ENCODE data around the gene RBPJL. TPM values are rescaled to one million over a fixed set of nuclear protein-coding genes. Genes with fewer than 3 reads are reported as not detected.

Gene RBPJL
- total and polyA plus RNA-seq, 2 of the 13 experiments (the other 11 are each of a cell fraction or from before 2014, with no cell fraction given), result not detected

DNA sequence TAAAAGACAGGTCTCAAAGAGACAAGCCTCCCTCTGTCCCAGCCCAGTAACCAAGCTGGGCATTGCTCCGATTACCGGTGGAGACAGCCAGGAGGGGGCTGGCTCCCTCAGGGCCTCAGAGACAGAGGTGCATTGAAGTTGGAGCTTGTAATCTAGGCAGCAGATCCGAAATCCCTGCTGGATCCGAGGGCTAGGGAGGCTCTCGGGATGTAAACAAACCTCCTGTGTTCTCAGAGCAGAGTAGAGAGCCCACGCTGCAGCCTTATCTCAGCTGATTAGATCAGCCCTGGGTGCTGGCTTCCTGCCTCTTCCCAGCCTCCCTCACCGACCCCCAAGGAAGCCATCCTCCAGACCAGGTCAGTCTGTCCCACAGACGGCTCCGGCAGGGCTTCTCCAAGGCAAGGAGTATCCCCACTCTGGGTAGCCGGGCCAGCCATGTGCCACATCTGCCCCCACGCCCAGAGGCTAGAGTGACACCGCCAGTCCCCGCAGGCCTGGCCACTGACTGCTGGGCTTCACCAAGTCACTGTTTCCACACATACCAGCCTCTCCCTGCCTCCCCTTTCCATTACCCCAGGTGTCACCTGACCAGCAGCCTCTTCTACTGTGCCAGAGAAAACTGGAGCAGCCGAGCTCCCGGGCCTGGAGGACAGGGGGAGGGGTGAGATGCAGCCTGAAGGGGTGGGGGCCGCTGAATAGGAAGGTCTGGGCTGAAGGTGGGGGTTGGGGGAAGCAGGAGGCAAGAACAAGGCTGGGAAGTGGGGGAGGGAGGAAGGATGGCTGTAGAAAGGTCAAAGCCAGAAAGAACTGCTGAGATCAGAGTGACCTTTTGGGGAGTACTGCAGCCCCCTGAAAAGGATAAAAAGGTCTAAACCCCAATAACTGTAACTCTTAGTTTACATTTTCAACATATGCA, 35.6 kb downstream of the RBPJL start (continued):
- TF ChIP-seq CREBL2 (CRISPR knock-in tag; IDR thresholded peaks at IDR 0.05; ENCODE audit: borderline replicate concordance) (no peak), NFE2L2 (IDR thresholded peaks at IDR 0.05; ENCODE audit: low read length) (no peak), ASH2L (IDR thresholded peaks at IDR 0.05; ENCODE audit: insufficient read length, low read depth, low read length) (peak; percentile 2), ZNF883 (CRISPR knock-in tag; IDR thresholded peaks at IDR 0.05; ENCODE audit: not compliant biosample characterization) (peak; percentile 67), ZNF572 (CRISPR knock-in tag; IDR thresholded peaks at IDR 0.05) (no peak), PLRG1 (conservative IDR thresholded peaks at IDR 0.05) (no peak), SAFB2 (CRISPR knock-in tag; IDR thresholded peaks at IDR 0.05; ENCODE audit: borderline replicate concordance, low read depth) (no peak; the same call in 1 of the 2 replicates), LRRFIP1 (CRISPR knock-in tag; conservative IDR thresholded peaks at IDR 0.05) (no peak), SRSF4 (IDR thresholded peaks at IDR 0.05; ENCODE audit: low read depth, low read length, poor library complexity, severe bottlenecking) (no peak), ATM (IDR thresholded peaks at IDR 0.05; ENCODE audit: borderline replicate concordance) (no peak), ZNF383 (CRISPR knock-in tag; IDR thresholded peaks at IDR 0.05; ENCODE audit: borderline replicate concordance) (no peak), DPF2 (CRISPR knock-in tag; IDR thresholded peaks at IDR 0.05; ENCODE audit: borderline replicate concordance, low read depth) (peak; percentile 31), GATA4 (IDR thresholded peaks at IDR 0.05; ENCODE audit: borderline replicate concordance, low read depth) (peak; percentile 84; the same call in 1 of the 2 replicates), RBM39 (IDR thresholded peaks at IDR 0.05; ENCODE audit: low read depth, low read length, poor library complexity, severe bottlenecking) (peak; percentile 87), SIX4 (CRISPR knock-in tag; IDR thresholded peaks at IDR 0.05) (peak; percentile 13; the same call in 1 of the 2 replicates)
- TF ChIP-seq, protein P1, sequence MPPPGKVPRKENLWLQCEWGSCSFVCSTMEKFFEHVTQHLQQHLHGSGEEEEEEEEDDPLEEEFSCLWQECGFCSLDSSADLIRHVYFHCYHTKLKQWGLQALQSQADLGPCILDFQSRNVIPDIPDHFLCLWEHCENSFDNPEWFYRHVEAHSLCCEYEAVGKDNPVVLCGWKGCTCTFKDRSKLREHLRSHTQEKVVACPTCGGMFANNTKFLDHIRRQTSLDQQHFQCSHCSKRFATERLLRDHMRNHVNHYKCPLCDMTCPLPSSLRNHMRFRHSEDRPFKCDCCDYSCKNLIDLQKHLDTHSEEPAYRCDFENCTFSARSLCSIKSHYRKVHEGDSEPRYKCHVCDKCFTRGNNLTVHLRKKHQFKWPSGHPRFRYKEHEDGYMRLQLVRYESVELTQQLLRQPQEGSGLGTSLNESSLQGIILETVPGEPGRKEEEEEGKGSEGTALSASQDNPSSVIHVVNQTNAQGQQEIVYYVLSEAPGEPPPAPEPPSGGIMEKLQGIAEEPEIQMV (CRISPR knock-in tag; IDR thresholded peaks at IDR 0.05; ENCODE audit: low read depth), result no peak; the same call in 1 of the 2 replicates
- TF ChIP-seq, protein P2, sequence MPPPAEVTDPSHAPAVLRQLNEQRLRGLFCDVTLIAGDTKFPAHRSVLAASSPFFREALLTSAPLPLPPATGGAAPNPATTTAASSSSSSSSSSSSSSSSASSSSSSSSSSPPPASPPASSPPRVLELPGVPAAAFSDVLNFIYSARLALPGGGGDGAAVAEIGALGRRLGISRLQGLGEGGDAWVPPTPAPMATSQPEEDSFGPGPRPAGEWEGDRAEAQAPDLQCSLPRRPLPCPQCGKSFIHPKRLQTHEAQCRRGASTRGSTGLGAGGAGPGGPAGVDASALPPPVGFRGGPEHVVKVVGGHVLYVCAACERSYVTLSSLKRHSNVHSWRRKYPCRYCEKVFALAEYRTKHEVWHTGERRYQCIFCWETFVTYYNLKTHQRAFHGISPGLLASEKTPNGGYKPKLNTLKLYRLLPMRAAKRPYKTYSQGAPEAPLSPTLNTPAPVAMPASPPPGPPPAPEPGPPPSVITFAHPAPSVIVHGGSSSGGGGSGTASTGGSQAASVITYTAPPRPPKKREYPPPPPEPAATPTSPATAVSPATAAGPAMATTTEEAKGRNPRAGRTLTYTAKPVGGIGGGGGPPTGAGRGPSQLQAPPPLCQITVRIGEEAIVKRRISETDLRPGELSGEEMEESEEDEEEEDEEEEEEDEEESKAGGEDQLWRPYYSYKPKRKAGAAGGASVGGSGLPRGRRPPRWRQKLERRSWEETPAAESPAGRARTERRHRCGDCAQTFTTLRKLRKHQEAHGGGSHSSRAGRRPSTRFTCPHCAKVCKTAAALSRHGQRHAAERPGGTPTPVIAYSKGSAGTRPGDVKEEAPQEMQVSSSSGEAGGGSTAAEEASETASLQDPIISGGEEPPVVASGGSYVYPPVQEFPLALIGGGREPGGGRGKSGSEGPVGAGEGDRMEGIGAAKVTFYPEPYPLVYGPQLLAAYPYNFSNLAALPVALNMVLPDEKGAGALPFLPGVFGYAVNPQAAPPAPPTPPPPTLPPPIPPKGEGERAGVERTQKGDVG (CRISPR knock-in tag; IDR thresholded peaks at IDR 0.05; ENCODE audit: borderline replicate concordance), result 0 out of 2 replicates have a peak, but pooled peaks have one; percentile 24
- TF ChIP-seq, protein P3, sequence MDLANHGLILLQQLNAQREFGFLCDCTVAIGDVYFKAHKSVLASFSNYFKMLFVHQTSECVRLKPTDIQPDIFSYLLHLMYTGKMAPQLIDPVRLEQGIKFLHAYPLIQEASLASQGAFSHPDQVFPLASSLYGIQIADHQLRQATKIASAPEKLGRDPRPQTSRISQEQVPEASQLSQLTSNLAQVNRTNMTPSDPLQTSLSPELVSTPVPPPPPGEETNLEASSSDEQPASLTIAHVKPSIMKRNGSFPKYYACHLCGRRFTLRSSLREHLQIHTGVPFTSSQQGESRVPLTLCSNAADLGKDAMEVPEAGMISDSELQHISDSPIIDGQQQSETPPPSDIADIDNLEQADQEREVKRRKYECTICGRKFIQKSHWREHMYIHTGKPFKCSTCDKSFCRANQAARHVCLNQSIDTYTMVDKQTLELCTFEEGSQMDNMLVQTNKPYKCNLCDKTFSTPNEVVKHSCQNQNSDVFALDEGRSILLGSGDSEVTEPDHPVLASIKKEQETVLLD (CRISPR knock-in tag; IDR thresholded peaks at IDR 0.05; ENCODE audit: low read depth), result no peak

All from HepG2 (cell line).